Stimulated activated CD4-positive, alpha-beta T cell treated with anti-CD3 and anti-CD28 coated beads, Interleukin-12 subunit alpha, Interleukin-12 subunit beta, amount 100 ng/mL, for 24 hours (primary cell): ENCODE data around the gene ZNF469.

ENCODE experiments used
- DNase-seq, 2 experiments: peaks; one replicate each; pipeline ENCODE4 v3.0.0-alpha.2; 2020; ENCODE audit warnings: low read depth in 2 of 2

The ZNF469 gene

GRCh38 chr16:88376835-88377726 lies 5.7 kb upstream of the ZNF469 start:
- no peak for DNase-seq

GRCh38 chr16:88377961-88378360 lies 4.8 kb upstream of the ZNF469 start:
- no peak for DNase-seq

GRCh38 chr16:88378401-88378800 lies 4.4 kb upstream of the ZNF469 start:
- no peak for DNase-seq

DNA sequence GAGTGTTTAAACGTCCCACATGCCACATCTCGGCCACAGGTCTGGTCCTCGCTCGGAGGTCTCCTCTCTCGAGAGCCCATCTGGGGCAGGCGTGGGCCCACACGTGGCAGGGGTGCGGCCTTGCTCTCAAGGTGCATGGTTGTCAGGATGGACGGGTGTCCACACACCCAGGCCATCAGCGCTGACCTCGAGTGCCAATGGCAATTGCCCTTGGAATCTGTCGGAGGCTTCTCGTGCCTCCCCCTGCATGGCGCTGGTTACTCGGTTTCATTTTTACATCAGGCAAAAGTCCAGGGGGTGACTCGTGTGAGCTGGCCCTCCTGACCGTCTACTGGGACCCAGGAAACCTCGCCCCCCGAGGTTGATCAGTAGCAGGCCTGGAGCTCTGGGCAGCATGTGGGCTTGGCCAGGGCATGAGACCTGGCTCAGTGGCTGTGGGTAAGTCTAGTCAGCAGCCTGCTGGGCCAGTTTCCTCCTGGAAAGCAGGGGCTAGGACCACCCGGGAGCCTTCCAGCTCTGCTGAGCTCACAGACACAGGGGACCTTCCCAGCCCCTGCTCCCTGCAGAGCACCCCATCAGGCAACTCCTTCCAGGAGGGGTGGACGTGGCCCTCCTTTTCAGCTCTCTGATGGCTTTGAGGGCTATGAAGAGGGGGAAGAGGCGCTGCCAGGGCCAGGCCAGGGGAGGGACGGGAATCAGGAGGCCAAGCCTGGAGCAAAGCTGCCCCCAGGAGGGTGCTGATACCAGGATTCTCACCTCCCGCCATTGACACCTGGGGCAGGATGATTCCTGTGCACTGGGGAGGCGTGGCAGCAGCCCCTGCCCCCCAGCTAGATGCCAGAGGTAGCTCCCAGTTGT lies 3.7 kb upstream of the ZNF469 start:
- DNase-seq = no peak

- DNase-seq = no peak
These were observed 3.1 kb upstream of the ZNF469 start for GRCh38 chr16:88379694-88380040.

GRCh38 chr16:88380099-88380498 lies 2.7 kb upstream of the ZNF469 start:
- no peak for DNase-seq

DNA sequence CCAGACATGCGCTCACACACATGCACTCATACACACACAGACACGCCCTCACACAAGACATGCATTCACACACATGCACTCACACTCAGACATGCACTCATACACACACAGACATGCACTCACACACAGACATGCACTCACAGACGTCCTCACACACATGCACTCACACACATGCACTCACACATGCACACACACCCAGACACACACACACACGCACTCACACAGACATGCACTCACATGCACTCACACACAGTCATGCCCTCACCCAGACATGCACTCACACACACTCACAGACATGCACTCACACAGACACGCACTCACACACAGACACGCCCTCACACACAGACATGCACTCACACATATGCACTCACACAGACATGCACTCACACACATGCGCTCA lies 2.1 kb upstream of the ZNF469 start:
- DNase-seq = no peak

DNA sequence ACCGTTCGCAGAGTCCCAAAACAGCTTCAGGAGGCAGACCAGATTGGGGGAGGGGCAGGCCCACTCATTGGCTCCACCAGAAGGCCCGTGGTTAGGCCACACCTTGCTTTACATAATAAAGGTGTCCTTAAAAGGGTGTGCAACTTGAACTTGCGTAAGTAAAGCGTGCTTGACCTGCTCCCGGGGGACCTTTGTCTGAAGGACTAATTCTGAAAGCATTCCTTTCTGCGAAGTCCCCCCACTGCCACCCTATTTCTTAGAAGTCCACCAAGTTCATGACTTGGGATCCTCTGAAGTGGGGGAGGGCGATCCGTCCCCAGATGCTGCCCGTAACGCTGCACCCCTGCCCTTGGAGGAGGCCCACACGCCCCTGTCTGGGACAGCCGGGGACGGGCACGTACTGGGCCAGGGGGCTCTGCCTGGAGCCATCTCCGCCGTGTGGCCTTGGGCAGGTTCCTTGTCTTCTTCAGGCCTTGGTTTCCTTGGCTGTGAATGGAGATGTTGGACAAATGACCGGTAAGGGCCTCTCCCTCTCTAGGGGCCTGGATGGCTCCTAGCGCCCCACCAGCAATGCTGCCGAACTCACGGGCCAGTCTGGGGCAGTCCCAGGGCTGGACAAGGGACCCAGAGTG lies 823 bp upstream of the ZNF469 start:
- no peak for DNase-seq

DNA sequence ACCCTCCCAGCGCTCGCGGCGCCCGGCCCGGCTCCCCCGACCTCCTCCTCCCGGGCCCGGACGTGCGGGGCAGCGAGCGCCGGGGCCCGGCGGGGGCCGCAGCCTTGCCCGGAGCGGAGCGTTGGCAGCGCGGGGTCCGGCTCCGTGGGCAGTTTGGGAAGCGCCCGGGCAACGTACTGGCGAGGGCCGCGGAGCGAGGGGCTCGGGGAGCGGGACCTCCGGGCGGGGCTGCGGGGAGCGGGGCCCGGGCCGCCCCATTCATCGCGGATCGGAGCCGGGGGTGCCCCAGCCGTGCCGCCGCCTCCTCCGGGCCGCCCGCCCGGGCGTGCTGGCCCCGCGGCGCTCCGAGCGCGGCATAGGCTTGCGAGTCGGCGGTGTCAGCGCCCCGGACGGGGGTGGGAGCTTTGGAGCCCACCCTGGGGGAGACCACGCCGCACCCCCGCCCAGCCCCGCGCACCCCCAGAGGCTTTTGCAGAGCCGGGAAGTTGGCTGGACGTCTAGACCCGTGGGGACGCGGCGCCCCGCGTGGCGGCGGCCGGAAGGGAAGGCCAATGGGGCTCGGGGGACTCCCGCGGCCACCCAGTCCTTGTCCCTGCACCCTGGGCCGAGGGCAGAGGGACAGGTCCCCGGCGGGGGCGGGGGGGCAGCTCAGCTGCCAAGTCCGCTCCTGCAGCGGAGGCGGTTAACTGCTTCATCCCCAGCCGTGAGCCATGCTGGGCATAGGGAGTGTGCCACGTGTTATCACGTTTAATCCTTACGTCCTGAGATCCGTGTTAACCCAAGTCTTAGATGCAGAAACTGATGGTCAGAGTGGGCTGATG lies 852 bp downstream of the ZNF469 start:
- DNase-seq = peak in 1 of 2 experiments; percentile 10

- DNase-seq = no peak
These were observed 1.7 kb downstream of the ZNF469 start for GRCh38 chr16:88384222-88385111.

DNA sequence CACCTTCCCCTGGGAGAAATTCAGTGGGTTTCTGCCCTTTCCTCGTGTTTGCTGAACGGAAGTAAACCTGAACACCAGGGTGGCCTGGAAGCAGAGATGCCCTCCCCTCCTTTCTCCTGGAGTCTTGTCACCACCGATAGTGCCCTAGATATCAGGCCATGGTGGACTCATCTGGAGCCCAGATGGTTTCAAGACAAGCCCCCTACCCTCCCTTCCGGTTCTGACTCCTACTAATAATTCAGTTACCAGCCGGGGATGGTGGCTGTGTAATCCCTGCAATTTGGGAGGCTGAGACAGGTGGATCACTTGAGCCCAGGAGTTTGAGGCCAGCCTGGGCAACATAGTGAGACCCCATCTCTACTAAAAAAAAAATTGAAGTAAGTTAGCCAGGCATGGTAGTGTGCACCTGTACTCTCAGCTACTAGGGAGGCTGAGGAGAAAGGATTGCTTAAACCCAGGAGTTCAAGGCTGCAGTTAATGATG lies 2.4 kb downstream of the ZNF469 start:
- DNase-seq = no peak

- no peak for DNase-seq
These were observed 3.4 kb downstream of the ZNF469 start for GRCh38 chr16:88385831-88386815.

DNA sequence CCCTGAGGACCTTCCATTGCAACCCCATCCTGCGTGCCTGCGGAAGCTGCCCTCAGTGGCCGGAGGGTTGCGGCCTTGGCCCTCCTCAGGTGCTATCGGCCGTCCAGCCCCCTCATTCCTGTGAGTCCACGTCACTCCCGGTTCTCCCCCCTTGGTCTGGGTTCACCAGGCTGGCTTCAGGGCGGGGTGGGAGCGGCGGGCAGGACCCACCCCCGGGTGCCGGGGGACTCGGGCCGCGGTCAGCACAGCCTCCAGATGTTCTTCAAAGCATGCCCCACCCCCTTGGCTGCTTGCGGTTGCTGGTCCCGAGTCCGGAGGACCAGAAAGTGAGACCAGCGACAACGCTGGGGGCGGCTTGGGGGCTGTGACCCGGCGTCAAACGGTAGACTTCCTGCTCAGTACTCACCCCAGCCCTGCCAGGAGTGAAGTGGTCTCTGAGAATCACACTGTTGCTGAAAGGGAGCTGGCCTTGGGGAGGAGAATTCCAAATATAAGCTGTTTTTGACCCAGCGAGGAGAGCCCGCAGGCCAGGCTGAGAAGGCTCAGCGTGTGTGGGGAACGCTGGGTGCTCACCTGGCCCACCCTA lies 4.5 kb downstream of the ZNF469 start:
- DNase-seq = no peak

GRCh38 chr16:88387941-88388627 lies 5.3 kb downstream of the ZNF469 start:
- DNase-seq = no peak

DNA sequence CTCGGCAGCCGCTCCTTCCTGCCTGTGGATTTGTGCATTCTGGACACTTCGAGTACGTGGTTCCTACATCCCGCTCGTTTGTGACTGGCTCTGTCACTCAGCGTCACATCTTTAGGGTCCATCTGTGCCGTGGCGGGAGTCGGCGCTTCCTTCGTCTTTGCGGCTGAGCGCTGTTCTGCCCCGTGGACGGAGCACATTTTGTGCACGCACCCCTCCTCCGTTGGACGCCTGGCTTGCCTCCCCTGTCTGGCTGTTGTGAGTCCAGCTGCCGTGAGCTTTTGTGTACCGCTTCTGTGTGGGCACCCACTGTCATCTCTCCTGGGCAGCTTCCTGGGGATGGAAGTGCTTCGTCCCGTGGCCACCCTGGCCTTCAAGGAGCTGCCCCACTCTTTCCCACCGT lies 6.4 kb downstream of the ZNF469 start:
- no peak for DNase-seq

DNA sequence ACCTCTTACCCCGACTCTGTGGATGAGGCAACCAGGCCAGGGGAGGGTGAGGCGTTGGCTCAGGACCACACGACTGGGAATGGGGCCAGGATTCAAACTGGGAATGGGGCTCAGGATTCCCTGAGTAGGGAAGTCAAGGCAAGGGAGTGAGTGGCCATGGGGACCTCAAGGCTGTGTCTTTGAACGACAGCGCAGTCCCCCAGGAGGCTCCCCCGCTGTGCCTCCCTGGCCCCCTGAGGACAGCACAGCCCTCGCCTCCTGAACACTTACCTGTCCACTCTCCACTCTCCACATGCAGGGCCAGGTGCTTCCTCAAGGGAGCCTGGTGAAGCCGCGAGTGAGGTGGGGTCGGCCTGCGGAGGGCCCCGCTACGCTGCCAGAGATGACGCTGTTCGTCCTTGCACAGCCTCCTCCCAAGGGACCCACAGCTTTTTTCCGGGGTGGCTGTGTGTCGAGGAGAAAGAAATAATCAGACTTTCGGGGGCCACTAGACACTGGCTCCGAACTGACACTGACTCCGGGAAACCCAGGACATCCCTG lies 6.9 kb downstream of the ZNF469 start:
- no peak for DNase-seq

DNA sequence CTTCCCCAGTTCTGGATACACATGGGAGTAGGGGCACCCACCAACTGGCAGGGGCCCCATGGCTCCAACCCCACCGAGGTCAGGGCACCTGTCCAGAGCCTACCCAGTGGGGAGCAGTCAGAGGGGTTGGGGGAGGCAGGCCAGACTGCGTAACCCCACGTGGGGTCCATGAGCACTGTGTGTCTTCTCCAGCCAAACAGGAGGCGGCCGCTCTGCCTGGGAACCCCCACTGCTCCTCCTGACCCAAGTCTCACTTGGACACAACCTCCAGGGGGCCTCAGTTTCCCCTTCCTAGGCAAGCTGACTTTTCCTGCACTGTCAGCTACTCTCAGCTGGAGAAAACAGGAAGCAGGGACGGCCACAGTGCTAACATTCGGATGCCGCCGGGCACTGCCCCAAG lies 7.5 kb downstream of the ZNF469 start:
- no peak for DNase-seq

DNA sequence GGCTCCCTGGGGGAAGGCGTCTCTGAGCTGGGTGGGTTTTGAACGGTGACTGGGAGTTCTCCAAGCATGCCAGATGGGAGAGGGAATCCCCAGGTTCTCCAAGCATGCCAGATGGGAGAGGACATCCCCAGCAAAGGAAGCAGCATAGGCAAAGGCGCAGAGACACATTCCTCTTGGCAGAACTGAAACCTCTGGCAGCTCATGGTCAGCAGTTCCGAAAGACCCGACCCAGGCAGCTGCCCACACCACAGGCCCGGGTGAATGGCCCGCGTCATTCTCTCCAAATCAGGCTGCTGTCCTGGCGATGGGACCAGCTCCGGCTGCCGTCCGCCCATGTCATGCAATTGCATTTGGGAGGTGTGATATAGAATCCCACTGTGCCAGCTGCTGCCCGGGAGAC lies 8.0 kb downstream of the ZNF469 start:
- DNase-seq = no peak
